Activated CD4-positive, CD25-positive, alpha-beta regulatory T cell treated with anti-CD3 and anti-CD28 coated beads, Interleukin-2, amount 50 U/mL, for 16 hours (primary cell): ENCODE results near the gene MRPL1.

ENCODE experiments used
- DNase-seq: peaks from one replicate; pipeline ENCODE4 v3.0.0-alpha.2; 2020; ENCODE audit warnings: low read depth, low spot score

The MRPL1 gene

DNA sequence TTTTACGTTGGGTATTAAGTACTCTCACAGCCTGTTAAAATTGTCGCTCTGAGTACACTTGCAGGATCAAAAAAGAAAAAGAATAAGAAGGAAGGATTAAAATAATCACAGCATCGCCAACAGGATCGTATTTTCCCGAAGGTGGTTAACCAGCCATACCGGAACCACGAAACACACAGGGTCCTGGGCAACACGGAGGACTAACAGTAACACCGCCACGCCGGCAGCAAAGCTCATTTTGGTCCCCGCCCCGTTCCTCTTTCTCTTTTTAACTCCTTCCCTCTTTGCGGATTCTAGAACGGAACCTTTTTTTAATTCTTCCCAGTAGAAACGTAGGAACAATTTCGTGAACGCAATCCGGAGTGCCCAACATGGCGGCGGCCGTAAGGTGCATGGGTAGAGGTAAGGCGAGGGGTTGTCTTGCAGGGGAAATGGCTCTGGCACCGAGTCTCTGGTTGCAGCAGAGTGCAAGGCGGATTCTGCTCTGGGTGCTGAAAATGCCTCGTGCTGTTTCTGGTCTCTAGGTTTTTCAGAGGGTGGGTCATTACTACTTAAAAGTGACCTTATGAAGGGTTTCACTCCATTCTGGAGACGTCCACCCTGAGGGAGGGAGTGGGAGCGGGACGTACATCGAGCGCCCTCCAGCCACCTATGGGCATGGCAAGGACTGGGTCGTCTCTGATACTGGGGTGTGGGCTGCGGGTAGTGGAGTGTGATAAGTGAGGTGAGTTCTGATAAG, at the start of gene MRPL1:
Gene MRPL1, plus strand, starts transcription at position 353 of the 739 bp plus-strand sequence. Its CDS starts 19 bp downstream, at position 372.
- peak; percentile 75 for DNase-seq

DNA sequence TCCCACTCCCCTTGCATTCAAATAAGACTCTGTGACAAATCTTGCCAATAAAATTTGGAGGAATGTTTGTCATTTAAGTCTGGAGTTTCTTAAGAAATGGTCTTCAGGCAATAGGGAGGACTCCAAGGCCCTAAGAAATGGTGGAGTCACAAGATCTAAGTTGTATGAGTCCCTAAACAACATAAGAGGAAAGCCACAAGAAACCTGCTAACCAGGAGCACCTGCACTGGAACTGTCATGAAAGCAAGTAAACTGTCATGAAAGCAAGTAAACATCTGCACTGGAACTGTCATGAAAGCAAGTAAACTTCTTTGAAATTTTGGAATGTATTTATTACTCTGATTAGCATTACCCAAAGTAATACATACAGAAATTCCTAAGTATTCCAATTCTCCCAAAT, 47.0 kb upstream of the MRPL1 start:
- no peak for DNase-seq

DNA sequence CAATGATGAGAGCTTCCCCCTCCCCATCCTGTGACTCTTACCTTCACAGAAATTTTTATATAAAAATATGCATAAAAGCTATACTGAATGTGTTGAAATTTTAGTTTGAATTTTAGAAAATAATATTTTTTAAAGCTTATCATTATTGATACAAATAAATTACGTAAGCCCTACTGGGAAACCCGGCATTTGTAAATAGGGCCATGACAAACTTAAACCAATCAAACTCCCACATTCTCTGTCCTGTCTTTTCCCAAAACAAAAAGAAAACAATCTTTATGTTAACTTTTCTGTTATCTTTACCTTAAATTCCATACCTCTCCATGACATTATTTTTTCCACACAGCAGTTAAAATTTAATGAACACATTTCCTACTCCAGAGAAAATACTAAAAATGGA, 46.1 kb upstream of the MRPL1 start:
- DNase-seq, result no peak

DNA sequence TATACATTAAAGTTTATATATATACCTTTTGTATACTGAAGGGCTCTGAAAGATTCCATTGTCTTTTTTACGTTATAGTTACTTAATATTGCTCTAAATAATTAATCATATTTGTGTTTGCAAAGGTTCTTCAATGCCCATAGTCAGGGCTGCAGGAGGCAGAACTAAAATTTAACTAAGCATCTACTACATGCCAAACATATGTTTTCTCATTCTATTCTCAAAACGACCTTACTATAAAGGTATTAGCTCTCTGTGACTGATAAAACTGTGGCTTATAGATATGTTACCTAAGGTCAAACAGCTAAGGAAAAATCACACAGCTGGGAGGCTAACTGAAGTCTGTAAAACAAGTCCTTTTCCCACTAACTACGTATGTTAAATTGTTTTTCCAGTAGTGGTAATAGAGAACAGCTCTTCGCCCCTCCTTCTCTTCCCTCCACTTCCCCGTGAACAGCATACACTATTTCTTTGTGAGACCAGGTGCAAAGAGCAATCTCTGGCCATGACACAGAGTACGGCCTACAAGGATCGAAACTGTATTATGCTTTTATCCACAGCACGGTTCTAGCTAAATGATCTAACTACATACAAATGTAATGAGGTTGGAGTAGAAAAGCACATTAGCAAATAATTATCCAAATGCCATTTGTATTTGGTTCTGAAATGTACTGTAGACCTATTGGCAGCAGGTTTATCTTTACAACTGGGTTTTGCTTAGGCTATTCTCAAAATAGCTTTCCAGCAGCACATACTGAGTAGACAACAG, 45.1 kb upstream of the MRPL1 start:
- DNase-seq, result no peak

DNA sequence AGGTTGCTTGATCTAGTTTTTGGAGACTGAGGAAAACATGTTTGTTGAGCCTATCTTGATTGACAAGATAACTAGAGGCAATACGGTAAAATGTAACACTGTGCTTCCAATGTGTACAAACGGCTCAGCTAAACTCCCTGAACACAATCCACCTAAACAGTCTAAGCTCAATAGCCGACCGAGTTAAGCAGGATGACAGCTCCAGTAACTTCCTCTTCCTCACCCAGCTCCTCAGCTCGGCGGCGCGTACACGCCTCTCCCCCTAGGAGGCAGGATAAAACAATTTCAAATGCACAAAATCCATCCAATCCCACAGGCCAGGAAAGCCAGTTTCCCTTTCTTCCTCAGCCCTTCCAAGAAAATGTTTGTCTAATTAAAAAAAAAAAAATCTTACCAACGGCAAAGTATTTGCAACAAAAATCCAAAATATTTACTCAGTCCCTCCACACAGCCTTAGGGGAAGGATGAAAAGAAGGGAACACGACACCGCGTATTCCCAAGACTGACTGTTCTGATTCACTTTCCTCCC, 44.5 kb upstream of the MRPL1 start:
- DNase-seq, result no peak

DNA sequence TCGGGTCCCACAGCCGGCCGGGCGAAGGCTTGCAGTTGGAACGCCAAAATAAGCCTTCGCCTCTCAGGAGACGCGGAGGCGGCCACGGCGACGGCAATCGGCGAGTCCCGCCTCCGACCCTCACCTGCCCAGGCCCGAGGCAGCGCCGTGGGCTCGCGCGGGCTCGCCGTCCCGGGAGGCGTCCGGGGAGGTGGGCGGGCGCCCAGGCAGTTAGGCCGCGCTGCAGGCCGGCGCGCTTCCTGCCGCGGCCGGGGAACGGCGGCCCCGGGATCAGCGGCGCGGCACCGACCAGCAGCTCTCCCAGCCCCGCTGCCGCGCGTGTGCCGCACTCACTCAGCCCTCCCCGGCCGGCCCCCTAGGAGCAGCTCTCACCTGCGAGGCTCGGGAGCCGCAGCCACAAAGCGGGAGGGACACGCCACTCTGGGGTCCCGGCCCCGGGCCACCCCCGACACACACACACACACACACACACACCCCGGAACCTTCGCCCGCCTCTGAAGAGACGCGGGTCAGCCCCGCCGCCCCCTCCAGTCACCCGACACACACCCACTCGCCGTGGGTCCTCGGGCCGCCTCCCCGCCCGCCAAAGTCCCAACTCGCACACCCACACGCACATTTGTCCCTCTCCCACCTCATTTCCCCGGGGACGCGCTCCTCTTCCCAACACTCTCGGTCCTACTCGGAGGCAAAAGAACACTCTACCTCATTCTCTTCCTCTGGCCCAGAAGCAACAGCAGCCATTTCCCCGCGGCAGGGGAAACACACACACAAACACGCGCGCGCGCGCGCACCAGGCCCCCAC, 43.8 kb upstream of the MRPL1 start, which contains the start of gene CNOT6L:
Gene CNOT6L, minus strand, starts transcription at position 767 of the 802 bp plus-strand sequence. Its CDS starts 60 bp downstream, at position 707.
- DNase-seq, result peak; percentile 72

DNA sequence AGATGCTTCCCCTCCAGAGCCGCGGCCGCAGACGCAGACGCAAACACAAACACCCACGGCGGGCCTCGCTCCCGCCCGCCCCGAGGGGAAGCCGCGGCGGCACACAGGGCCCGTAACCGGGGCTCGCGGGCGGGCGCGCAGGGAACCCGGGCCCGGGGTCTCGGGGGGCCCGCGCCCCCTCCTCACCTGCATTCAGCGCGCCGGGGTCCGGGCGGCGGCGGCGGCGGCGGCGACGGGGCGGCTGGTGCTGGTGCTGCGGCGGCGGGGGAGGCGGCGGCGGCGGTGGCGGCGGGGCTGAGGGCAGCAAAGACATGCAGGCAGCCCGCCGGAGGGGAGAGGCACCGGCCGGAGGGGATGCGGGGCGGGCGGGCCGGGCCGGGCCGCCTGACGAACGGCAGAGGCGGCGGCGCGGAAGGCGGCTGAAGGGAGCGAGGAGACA, 43.2 kb upstream of the MRPL1 start:
- DNase-seq, result no peak

DNA sequence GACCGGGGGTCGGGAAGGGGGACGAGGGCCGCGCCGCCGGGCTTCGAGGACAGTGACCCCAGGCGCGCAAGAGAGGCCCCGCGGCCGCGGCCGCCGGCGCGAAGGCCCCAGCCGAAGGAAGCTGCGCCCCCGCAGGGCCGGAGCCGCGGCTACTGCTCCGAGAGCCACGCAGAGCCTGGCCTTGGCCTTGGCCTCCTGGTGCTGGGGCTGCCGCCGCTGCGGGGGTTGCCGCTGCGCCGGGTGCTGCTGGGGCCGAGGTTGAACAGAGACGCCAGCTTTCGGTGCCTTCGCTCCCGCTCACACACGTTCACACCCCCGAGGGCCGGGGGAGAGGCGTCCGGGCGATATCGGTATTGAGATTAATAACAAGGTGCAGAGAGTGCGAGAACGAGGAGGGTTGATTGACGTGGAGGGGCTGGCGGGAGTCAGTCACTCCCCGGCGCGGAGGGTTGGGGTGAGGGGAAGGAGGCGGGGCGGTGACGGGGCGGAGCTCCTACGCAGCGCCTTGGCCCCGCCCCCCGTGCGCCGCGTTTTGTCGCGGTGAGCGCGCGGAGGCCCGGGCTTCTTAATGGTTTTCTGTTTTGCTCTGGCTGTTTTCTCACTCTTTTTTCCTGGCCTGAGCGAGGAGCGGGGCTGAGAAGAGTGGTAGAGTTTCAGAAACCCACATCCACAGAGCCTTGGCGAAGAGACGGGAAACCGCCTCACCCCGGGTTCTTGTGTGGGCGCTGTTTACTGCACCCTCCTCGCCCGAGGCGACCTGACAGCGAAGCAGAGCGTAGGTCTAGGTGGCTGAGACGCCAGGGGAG, 42.6 kb upstream of the MRPL1 start:
- peak; percentile 86 for DNase-seq

DNA sequence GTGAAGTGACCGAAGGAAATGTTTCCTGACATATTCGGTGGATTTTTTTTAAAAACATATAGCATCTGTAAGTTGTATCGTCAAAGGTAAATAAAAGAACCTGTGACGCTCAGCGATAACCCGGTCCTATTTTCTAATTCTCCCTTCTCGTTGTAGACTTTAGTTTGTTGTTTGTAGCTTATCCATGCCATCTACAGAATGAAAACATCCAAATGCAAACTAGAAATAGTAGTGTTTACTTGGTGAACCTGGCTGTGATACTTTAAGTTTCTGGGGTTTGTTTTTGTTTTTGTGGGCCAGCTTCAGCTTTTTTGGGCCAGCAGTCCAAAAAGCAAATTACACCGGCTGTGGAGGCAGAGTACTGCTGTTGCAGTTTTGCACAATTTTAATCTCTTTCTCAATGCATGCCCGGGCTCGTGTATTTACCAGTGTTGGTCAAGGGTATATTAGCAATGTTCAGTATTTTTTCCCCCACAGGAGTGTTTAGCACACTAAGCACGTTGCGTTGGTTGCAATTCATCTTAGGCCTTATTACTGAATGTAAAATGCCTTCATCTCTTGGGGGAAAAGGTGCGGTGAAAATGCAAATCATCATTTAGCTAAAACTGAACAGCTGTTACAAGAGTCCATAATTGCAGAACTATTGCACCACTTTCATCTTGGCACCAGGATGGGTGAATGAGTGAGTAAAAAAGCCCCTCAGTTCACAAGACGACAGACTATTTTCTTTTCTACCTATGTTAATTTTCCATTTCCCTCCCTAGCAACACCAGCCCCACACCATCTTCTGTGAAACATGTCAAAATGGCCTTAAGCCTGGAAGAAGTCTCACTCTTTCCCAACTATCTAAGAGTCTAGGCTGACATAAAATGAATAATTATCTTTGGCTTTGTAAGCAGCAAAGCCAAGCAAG, 41.7 kb upstream of the MRPL1 start:
- DNase-seq, result no peak

DNA sequence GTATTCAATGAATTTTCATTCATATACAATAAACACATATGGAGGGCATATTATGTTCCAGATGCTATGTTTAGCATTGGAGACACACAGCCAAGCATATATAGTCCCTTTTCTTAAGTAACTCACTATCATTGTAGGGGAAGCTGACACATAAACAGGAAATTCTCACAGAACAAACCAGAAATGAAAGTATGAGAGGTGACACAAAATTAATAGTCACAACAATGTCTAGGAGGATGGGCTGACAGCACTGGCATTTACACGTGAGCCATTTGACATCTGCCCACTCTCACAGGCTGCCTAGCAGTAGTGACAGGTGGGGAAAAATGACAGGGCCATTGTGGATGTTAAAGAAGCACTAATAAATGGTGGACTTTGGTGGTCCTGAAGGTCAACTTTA, 40.9 kb upstream of the MRPL1 start:
- DNase-seq, result no peak

DNA sequence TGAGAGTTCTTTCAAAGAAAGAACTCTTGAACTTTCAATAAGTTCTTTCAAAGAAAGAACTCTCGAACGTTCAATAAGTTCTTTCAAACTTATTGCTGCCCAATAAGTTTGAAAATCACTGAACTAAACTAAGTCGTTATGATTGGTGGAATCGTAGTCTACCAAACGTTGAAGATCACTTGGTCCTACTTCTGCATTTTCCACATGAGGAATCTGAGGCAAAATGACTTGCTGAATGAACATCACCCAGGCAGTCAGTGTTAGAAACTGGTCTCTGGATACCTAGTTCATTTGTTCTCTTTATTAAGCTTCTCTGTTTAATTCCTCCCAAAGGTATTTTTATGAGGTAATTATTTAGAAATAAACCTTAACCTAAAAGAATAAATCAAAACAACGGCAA, 36.4 kb upstream of the MRPL1 start:
- no peak for DNase-seq

DNA sequence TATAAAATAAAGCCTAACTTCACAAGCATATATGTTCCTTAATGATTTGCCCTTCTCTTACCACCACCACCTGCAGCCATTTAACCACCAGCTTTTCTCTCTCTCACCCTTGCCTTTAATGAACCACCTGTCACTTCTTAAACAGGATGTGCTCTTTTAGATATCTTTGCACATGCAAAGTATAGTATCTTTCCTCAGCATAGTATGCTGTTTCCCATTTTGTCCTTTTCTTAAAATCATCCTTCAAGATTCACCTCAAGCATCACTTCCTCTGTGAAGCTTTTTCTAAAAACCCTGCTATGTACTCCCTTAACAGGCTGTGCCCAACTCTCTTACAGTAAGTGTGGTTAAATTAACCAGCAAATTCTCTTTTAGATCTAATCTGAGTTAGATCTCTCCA, 35.3 kb upstream of the MRPL1 start:
- DNase-seq, result no peak

DNA sequence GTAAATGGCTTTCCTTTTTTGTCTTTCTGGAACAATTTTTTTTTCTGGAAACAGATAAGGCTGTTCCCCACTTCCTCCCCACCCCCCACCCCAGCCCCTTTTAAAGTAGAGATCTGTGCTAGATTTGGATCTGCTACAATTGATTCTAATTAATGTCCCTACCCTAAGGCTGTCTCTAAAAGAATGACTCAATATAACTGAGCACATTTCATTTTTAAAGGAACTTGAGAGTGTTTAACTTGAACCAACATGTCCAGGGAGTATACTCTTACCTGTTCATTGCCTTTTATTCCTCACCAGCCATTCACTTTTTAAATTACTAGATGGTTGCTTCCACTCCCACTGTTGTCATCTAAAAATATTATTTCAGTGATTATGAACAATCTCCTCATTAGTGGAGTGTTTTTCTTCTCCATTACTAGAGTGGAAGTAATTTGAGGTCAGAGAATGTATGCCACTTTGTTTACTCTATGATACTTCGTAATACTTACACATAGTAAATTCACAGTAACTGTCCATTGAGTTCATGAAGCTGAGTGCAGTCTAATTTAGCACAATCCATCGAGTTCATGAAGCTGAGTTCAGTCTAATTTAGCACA, 29.4 kb upstream of the MRPL1 start:
- no peak for DNase-seq

DNA sequence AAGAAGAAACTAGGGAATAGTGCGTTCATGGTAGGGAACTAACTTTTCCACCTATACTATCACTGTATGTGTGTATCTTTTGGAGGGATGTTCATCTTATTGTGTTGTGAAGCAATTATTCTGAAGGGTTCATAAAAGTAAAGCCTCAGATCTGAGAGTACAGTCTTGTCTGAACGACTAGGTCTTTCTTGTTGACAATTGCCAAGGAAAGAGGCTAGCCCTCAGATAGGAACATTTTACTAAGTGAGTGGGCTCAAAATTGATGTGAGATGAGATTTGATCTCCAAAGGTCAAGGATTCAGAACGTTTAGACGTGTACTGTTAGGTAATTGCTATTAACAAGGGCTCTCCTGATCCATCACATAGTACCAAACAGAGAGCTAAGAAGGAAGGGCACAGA, 28.2 kb upstream of the MRPL1 start:
- DNase-seq, result no peak

DNA sequence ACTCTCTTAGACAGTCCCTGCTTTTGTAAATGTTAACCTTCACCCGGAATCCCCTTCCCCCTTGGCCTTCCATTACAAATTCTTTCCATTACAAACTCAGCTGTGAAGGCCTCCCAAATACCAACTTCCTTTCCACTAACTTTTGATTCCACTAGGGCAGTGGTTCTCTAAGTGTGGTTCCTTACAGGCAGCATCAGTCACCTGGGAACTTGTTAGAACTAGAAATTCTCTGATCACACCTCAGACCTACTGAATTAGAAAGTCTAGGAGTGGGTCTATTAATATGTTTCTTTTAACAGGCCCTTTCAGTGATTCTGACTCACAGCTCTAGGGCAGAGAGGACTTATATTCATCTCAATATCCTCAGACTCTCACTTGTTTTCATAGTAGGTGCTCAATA, 19.0 kb upstream of the MRPL1 start:
- DNase-seq, result no peak

DNA sequence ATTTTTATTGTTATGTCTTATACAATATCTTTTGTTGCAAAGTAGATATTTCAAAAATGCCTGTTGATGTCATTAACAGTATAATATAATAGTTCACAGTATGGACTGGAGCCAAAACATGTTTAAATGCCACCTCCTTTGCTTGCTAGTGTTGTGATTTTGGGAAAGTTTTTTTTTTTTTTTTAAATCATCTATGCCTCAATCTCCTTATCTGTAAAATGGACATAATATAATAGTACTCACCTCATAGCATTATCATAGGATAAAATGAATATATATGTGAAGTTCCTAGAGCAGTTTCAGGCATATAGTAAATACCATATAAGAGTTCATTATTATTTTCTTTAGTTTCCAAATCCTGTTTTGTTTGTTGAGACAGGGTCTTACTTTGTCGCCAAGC, 18.3 kb upstream of the MRPL1 start:
- DNase-seq, result no peak

DNA sequence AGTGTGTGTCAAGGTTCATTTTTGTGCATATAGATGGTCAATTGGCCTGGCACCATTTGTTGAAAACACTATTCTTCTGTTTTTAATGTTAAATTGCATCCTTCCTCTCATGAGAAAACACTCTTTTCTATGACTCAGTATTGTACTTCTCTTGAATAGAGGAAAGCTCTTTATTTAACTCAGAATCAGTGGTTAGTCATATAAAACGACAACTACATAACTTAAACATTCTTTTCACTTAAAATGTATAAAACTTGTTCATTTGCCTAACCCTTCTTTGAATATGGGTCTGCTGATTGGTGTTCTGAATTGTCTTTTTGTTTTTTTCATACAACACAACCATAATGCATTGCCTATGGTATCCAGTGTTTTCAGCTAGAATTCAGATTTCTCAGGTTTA, 17.2 kb upstream of the MRPL1 start:
- no peak for DNase-seq

DNA sequence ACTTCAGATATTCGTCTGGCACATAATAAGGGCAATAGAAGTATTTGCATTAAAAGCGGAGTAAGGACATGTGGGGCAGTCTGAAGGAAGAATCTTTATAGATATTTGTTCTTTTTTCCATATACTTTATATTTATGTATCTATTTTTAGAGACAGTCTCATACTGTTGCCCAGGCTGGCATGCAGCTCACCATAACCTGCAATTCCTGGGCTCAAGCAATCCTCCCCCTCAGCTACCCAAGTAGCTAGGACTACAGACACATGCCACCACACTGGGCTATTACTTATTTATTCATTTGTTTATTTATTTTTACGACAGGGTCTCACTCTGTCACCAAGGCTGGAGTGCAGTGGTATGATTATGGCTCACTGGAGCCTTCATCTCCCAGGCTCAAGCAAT, 16.7 kb upstream of the MRPL1 start:
- no peak for DNase-seq

DNA sequence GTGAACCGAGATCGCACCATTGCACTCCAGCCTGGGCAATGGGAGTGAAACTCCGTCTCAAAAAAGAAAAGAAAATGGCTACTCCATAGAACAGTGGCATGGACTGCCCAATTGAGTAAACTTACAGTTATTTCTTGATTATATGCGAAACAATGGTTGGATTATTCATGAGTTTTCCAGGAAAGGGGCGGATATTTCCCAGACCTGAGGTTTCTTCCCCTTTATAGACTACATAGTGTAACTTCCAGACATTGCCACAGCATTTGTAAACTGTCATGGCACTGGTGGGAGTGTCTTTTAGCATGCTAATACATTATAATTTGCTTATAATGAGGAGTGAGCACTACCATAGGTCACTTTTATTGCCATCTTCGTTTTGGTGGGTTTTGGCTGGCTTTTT, 14.1 kb upstream of the MRPL1 start:
- DNase-seq, result no peak
